H9 (cell line): ENCODE measurements around the gene EDEM1. TPM values are rescaled to one million over a fixed set of nuclear protein-coding genes. Genes with fewer than 3 reads are reported as not detected.

Source experiments
- DNase-seq: peaks from one replicate; pipeline ENCODE4 v3.0.0-alpha.2; 2017
- H2AFZ ChIP-seq: one replicate; pipeline ENCODE4 v1.6.1; 2013; ENCODE audit warnings: mild to moderate bottlenecking, low read length, control low read depth, moderate library complexity
- H2AK5ac ChIP-seq: 2 replicates; pipeline ENCODE4 v1.6.1; 2013; ENCODE audit warnings: low read length, control low read depth, mixed read lengths; ENCODE audit not compliant: insufficient read length
- H2BK120ac ChIP-seq: one replicate; pipeline ENCODE4 v1.6.1; 2013; ENCODE audit warnings: low read depth, mild to moderate bottlenecking, low read length, control low read depth, inconsistent platforms; ENCODE audit not compliant: poor library complexity, severe bottlenecking
- H2BK12ac ChIP-seq: 2 replicates; pipeline ENCODE4 v1.6.1; 2013; ENCODE audit warnings: low read length, control low read depth, mixed read lengths, low read depth; ENCODE audit not compliant: insufficient read length
- H2BK15ac ChIP-seq: 2 replicates; pipeline ENCODE4 v1.6.1; 2013; ENCODE audit warnings: low read depth, low read length, control low read depth
- H2BK20ac ChIP-seq: one replicate; pipeline ENCODE4 v1.6.1; 2013; ENCODE audit warnings: low read depth, mild to moderate bottlenecking, low read length, control low read depth, inconsistent platforms; ENCODE audit not compliant: poor library complexity, severe bottlenecking
- H2BK5ac ChIP-seq: 2 replicates; pipeline ENCODE4 v1.6.1; 2013; ENCODE audit warnings: low read length, control low read depth, mixed read lengths; ENCODE audit not compliant: insufficient read length
- H3K14ac ChIP-seq: 2 replicates; pipeline ENCODE4 v1.6.1; 2013; ENCODE audit warnings: low read length, control low read depth; ENCODE audit not compliant: insufficient read depth
- H3K18ac ChIP-seq: 2 replicates; pipeline ENCODE4 v1.6.1; 2013; ENCODE audit warnings: low read depth, mild to moderate bottlenecking, mixed read lengths, low read length, control low read depth; ENCODE audit not compliant: insufficient read length
- H3K23ac ChIP-seq: 2 replicates; pipeline ENCODE4 v1.6.1; 2013; ENCODE audit warnings: low read length, control low read depth, mixed read lengths, low read depth; ENCODE audit not compliant: insufficient read length
- H3K23me2 ChIP-seq: 2 replicates; pipeline ENCODE4 v1.6.1; 2013; ENCODE audit warnings: low read depth, mild to moderate bottlenecking, mixed read lengths, low read length, control low read depth; ENCODE audit not compliant: insufficient read length, poor library complexity, severe bottlenecking
- H3K27ac ChIP-seq: 2 replicates; pipeline ENCODE4 v1.5.1; 2013; ENCODE audit warnings: low read length, control low read depth, mixed read lengths, low read depth; ENCODE audit not compliant: insufficient read length
- H3K27me3 ChIP-seq: 2 replicates; pipeline ENCODE4 v1.6.1; 2013; ENCODE audit warnings: low read length, control low read depth, inconsistent platforms; ENCODE audit not compliant: insufficient read depth
- H3K4ac ChIP-seq: 2 replicates; pipeline ENCODE4 v1.6.1; 2013; ENCODE audit warnings: low read depth, mild to moderate bottlenecking, control low read depth, inconsistent platforms, low read length, moderate library complexity
- H3K4me1 ChIP-seq: 2 replicates; pipeline ENCODE4 v1.6.1; 2013; ENCODE audit warnings: low read length, control low read depth, inconsistent platforms; ENCODE audit not compliant: insufficient read depth
- H3K4me2 ChIP-seq: 2 replicates; pipeline ENCODE4 v1.6.1; 2013; ENCODE audit warnings: low read length, control low read depth, mixed read lengths; ENCODE audit not compliant: insufficient read length, insufficient read depth
- H3K56ac ChIP-seq: 2 replicates; pipeline ENCODE4 v1.6.1; 2013; ENCODE audit warnings: low read depth, mild to moderate bottlenecking, mixed read lengths, low read length, control low read depth; ENCODE audit not compliant: insufficient read length
- H3K79me1 ChIP-seq: 2 replicates; pipeline ENCODE4 v1.6.1; 2013; ENCODE audit warnings: low read depth, mild to moderate bottlenecking, moderate library complexity, low read length, control low read depth, inconsistent platforms; ENCODE audit not compliant: insufficient read depth, poor library complexity, severe bottlenecking
- H3K79me2 ChIP-seq: 2 replicates; pipeline ENCODE4 v1.6.1; 2013; ENCODE audit warnings: low read length, control low read depth, inconsistent platforms; ENCODE audit not compliant: insufficient read depth
- H3K9ac ChIP-seq: 2 replicates; pipeline ENCODE4 v1.6.1; 2013; ENCODE audit warnings: low read length, control low read depth, mixed read lengths; ENCODE audit not compliant: insufficient read length; ENCODE audit errors: extremely low read depth
- H3K9me3 ChIP-seq: one replicate; pipeline ENCODE4 v1.6.1; 2013; ENCODE audit warnings: low read depth, low read length, inconsistent platforms; ENCODE audit not compliant: control insufficient read depth
- H3T11ph ChIP-seq: one replicate; pipeline ENCODE4 v1.6.1; 2013; ENCODE audit warnings: mild to moderate bottlenecking, low read length, control low read depth, inconsistent platforms
- H4K20me1 ChIP-seq: one replicate; pipeline ENCODE4 v1.6.1; 2013; ENCODE audit not compliant: control insufficient read depth, insufficient read length, insufficient read depth
- H4K5ac ChIP-seq: 2 replicates; pipeline ENCODE4 v1.6.1; 2013; ENCODE audit warnings: low read depth, mild to moderate bottlenecking, mixed read lengths, low read length, control low read depth; ENCODE audit not compliant: insufficient read length
- H4K8ac ChIP-seq: replicated peaks from 2 replicates; pipeline ENCODE4 v1.6.1; 2013; ENCODE audit warnings: low read length, control low read depth, mixed read lengths, low read depth; ENCODE audit not compliant: insufficient read length
- H4K91ac ChIP-seq: 2 replicates; pipeline ENCODE4 v1.6.1; 2013; ENCODE audit warnings: low read depth, mild to moderate bottlenecking, moderate library complexity, mixed read lengths, low read length, control low read depth; ENCODE audit not compliant: insufficient read length
- H3K27ac Mint-ChIP-seq, 3 experiments: 2 replicates in 2 of 3; 3 replicates in 1 of 3; pipeline ENCODE4 v1.8.0; 2020 to 2021; ENCODE audit warnings: mixed read lengths in 3 of 3, mild to moderate bottlenecking in 1 of 3, moderate library complexity in 1 of 3
- H3K27me3 Mint-ChIP-seq: 2 replicates; pipeline ENCODE4 v1.8.0; 2021; ENCODE audit warnings: low read depth, mild to moderate bottlenecking, moderate library complexity, mixed read lengths
- H3K36me3 Mint-ChIP-seq, 3 experiments: 2 replicates in 2 of 3; 3 replicates in 1 of 3; pipeline ENCODE4 v1.8.0; 2020 to 2021; ENCODE audit warnings: low read depth in 3 of 3, mixed read lengths in 3 of 3; ENCODE audit not compliant: insufficient read depth in 1 of 3
- H3K4me1 Mint-ChIP-seq, 2 experiments: 2 replicates each; pipeline ENCODE4 v1.8.0; 2020; ENCODE audit warnings: mixed read lengths in 2 of 2
- H3K4me3 Mint-ChIP-seq, 2 experiments: 2 replicates in 1 of 2; 3 replicates in 1 of 2; pipeline ENCODE4 v1.8.0; 2020 to 2021; ENCODE audit warnings: mild to moderate bottlenecking in 2 of 2, mixed read lengths in 2 of 2, moderate library complexity in 1 of 2
- H3K9me3 Mint-ChIP-seq, 2 experiments: 2 replicates in 1 of 2; 3 replicates in 1 of 2; pipeline ENCODE4 v1.8.0; 2020; ENCODE audit warnings: mild to moderate bottlenecking in 2 of 2, mixed read lengths in 2 of 2, moderate library complexity in 1 of 2
- CTCF ChIP-seq: fragments of 200-600 bp; sonication (generic); conservative IDR thresholded peaks from 3 replicates; pipeline ENCODE4 v1.8.0; 2021; ENCODE audit warnings: antibody characterized with exemption, mild to moderate bottlenecking
- WGBS: extraction: QIAGEN DNeasy Blood & Tissue Kit; methylation state at CpG from one replicate; pipeline ENCODE4 v1.1.7; 2013; ENCODE audit warnings: missing lambda C conversion rate, low lambda C conversion rate, mixed read lengths; ENCODE audit not compliant: insufficient read length; ENCODE audit errors: extremely low coverage; 5-methylcytosine and 5-hydroxymethylcytosine counted together
- microRNA-seq: library from miRNA; unstranded; fragments of <30 nt; microRNA quantifications from one replicate; pipeline ENCODE4, GENCODE V29; 2020; ENCODE audit warnings: borderline microRNAs expressed
- total RNA-seq: library from RNA; stranded (reverse); gene quantifications from 2 replicates; pipeline ENCODE4 v1.2.1, GENCODE V29; 2021

Gene EDEM1
- total RNA-seq, 1 experiment from 2014 or later = 11.7 TPM

GRCh38 chr3:5267889-5268288, 80.4 kb downstream of the EDEM1 start:
- DNase-seq = no peak
- Histone ChIP-seq H3K79me1 (no peaks in the 10 kb centered on the region), H3K14ac (no peak overlapping the region), H2BK12ac (no peak overlapping the region), H3K56ac (no peak overlapping the region), H3K18ac (no peak overlapping the region), H2AK5ac (no peak overlapping the region), H3K27me3 (no peaks in the 10 kb centered on the region), H3K9me3 (no peaks in the 10 kb centered on the region), H4K5ac (no peak overlapping the region), H4K91ac (no peak overlapping the region), H2BK15ac (no peak overlapping the region), H3K23me2 (no peaks in the 10 kb centered on the region), H4K8ac (no peak overlapping the region), H3K4me2 (no peak overlapping the region), H3K23ac (no peak overlapping the region), H2BK20ac (no peak overlapping the region), H3K27ac (no peak overlapping the region), H3K4ac (no peak overlapping the region), H2BK120ac (no peak overlapping the region), H3K79me2 (no peaks in the 10 kb centered on the region), H4K20me1 (no peaks in the 10 kb centered on the region), H2BK5ac (no peak overlapping the region), H3K9ac (no peak overlapping the region), H2AFZ (no peak overlapping the region), H3T11ph (no peak overlapping the region), H3K4me1 (no peaks in the 10 kb centered on the region)
- Mint-ChIP-seq H3K27ac (no peak overlapping the region), H3K27me3 (no peaks in the 10 kb centered on the region), H3K4me1 (no peaks in the 10 kb centered on the region), H3K4me3 (no peak overlapping the region), H3K36me3 (no peaks in the 10 kb centered on the region), H3K9me3 (no peaks in the 10 kb centered on the region)
- no peak for TF ChIP-seq CTCF
- WGBS = no CpG with 5 or more reads among the region's 1 CpG

Small RNA genes within 50 kb of the gene (microRNA-seq; reads per million reads assigned to microRNA genes)
- gene MIR4790 = not detected

Other genes with a start within 250 kb of the EDEM1 start
- gene BHLHE40, start 208.3 kb upstream of the EDEM1 start, total RNA-seq = 3.9 and 4.1 TPM in 2 replicates
- 29.0 and 30.6 TPM in 2 replicates for gene ARL8B, start 65.4 kb upstream of the EDEM1 start, total RNA-seq